DND-41 (cell line): Measurements from ENCODE around the gene HOXA9.

Source experiments
- EZH2 ChIP-seq: IDR thresholded peaks from 3 replicates; pipeline ENCODE4 v1.6.1; 2012; ENCODE audit warnings: borderline replicate concordance, low read depth, mild to moderate bottlenecking, moderate library complexity, low read length, inconsistent platforms; ENCODE audit not compliant: severe bottlenecking
- TF ChIP-seq, protein P1 (sequence below): IDR thresholded peaks from 2 replicates; pipeline ENCODE4 v1.5.1; 2012; ENCODE audit warnings: borderline replicate concordance, low read length, moderate library complexity, mild to moderate bottlenecking; ENCODE audit not compliant: poor library complexity, severe bottlenecking; ENCODE audit errors: extremely low read depth

DNA sequence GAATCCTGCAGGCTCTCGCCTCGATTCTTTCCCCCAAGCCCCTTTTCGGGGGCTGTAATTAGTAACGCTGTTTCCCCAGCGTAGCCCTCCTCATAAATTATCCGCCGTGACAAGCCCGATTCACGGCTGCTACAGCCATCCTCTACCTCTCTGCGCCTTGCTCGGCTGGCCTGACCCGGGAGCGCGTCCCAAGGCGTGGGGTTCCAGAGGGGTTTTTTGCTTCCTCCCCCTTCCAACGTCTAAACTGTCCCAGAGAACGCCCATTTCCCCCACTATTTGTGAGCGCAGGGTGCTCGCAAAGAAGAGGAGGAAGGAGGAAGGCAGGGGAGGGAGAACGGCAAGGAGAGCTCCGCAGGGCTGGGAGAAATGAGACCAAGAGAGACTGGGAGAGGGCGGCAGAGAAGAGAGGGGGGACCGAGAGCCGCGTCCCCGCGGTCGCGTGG lies 22.7 kb downstream of the HOXA9 start:
- TF ChIP-seq EZH2: no peak
- TF ChIP-seq, protein P1, sequence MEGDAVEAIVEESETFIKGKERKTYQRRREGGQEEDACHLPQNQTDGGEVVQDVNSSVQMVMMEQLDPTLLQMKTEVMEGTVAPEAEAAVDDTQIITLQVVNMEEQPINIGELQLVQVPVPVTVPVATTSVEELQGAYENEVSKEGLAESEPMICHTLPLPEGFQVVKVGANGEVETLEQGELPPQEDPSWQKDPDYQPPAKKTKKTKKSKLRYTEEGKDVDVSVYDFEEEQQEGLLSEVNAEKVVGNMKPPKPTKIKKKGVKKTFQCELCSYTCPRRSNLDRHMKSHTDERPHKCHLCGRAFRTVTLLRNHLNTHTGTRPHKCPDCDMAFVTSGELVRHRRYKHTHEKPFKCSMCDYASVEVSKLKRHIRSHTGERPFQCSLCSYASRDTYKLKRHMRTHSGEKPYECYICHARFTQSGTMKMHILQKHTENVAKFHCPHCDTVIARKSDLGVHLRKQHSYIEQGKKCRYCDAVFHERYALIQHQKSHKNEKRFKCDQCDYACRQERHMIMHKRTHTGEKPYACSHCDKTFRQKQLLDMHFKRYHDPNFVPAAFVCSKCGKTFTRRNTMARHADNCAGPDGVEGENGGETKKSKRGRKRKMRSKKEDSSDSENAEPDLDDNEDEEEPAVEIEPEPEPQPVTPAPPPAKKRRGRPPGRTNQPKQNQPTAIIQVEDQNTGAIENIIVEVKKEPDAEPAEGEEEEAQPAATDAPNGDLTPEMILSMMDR: no peak
